Measurements from ENCODE around the gene MAP4K2. TPM values are rescaled to one million over a fixed set of nuclear protein-coding genes. Genes with fewer than 3 reads are reported as not detected.
"Not testable (repeated sequence)": the region's sequence is repeated elsewhere in the genome, so short reads cannot be mapped to it uniquely, and the experiment has no call there.

The MAP4K2 gene
- total and polyA plus RNA-seq, 2 donors: 23.9 to 37.6 TPM

GRCh38 chr11:64826062-64826461 lies 23.0 kb upstream of the MAP4K2 start:
- DNase-seq (ENCODE audit: low read depth in 6 of 9, low spot score in 9 of 9): no peak
- H3K4me1 ChIP-seq (ENCODE audit: control insufficient read depth in 2 of 2, insufficient read depth in 2 of 2, low read length in 2 of 2): no peaks in the 10 kb centered on the region
- H3K9me3 ChIP-seq (ENCODE audit: control insufficient read depth in 2 of 2, insufficient read depth in 1 of 2, low read length in 1 of 2): no peaks in the 10 kb centered on the region
- H3K27ac ChIP-seq (ENCODE audit: low read depth in 1 of 2, low read length in 1 of 2): no peak overlapping the region
- WGBS: 97% methylated on average over 7 of the region's 7 CpGs
- no peaks in the 10 kb centered on the region for H3K27me3 ChIP-seq (ENCODE audit: control insufficient read depth in 2 of 2, insufficient read depth in 1 of 2, low read length in 1 of 2)
- H3K4me3 ChIP-seq (ENCODE audit: low read length in 2 of 2): no peak overlapping the region
- no peaks in the 10 kb centered on the region for H3K36me3 ChIP-seq (ENCODE audit: control insufficient read depth in 2 of 2, insufficient read depth in 2 of 2, low read length in 1 of 2)

GRCh38 chr11:64823568-64824119 lies 20.6 kb upstream of the MAP4K2 start:
- 95% methylated on average over 11 of the region's 11 CpGs for WGBS
- H3K27me3 ChIP-seq (ENCODE audit: control insufficient read depth in 2 of 2, insufficient read depth in 1 of 2, low read length in 1 of 2): no peaks in the 10 kb centered on the region
- H3K27ac ChIP-seq (ENCODE audit: low read depth in 1 of 2, low read length in 1 of 2): no peak overlapping the region
- no peaks in the 10 kb centered on the region for H3K4me1 ChIP-seq (ENCODE audit: control insufficient read depth in 2 of 2, insufficient read depth in 2 of 2, low read length in 2 of 2)
- no peaks in the 10 kb centered on the region for H3K36me3 ChIP-seq (ENCODE audit: control insufficient read depth in 2 of 2, insufficient read depth in 2 of 2, low read length in 1 of 2)
- no peaks in the 10 kb centered on the region for H3K9me3 ChIP-seq (ENCODE audit: control insufficient read depth in 2 of 2, insufficient read depth in 1 of 2, low read length in 1 of 2)
- H3K4me3 ChIP-seq (ENCODE audit: low read length in 2 of 2): no peak overlapping the region
- no peak for DNase-seq (ENCODE audit: low read depth in 6 of 9, low spot score in 9 of 9)

- Histone ChIP-seq H3K4me1 (ENCODE audit: control insufficient read depth in 2 of 2, insufficient read depth in 2 of 2, low read length in 2 of 2) (no peaks in the 10 kb centered on the region), H3K4me3 (ENCODE audit: low read length in 2 of 2) (no peak overlapping the region), H3K9me3 (ENCODE audit: control insufficient read depth in 2 of 2, insufficient read depth in 1 of 2, low read length in 1 of 2) (no peaks in the 10 kb centered on the region), H3K27me3 (ENCODE audit: control insufficient read depth in 2 of 2, insufficient read depth in 1 of 2, low read length in 1 of 2) (no peaks in the 10 kb centered on the region), H3K36me3 (ENCODE audit: control insufficient read depth in 2 of 2, insufficient read depth in 2 of 2, low read length in 1 of 2) (no peaks in the 10 kb centered on the region), H3K27ac (ENCODE audit: low read depth in 1 of 2, low read length in 1 of 2) (no peak overlapping the region)
- no peak for DNase-seq (ENCODE audit: low read depth in 6 of 9, low spot score in 9 of 9)
- WGBS: 95% methylated on average over 3 of the region's 3 CpGs
Observed at GRCh38 chr11:64817476-64817875, 14.5 kb upstream of the MAP4K2 start.

GRCh38 chr11:64815433-64815832 lies 12.4 kb upstream of the MAP4K2 start:
- H3K36me3 ChIP-seq (ENCODE audit: control insufficient read depth in 2 of 2, insufficient read depth in 2 of 2, low read length in 1 of 2): not testable (repeated sequence)

GRCh38 chr11:64814712-64815187 lies 11.7 kb upstream of the MAP4K2 start:
- Histone ChIP-seq H3K4me3 (ENCODE audit: low read length in 2 of 2) (no peak overlapping the region), H3K36me3 (ENCODE audit: control insufficient read depth in 2 of 2, insufficient read depth in 2 of 2, low read length in 1 of 2) (no peaks in the 10 kb centered on the region), H3K27ac (ENCODE audit: low read depth in 1 of 2, low read length in 1 of 2) (no peak overlapping the region), H3K27me3 (ENCODE audit: control insufficient read depth in 2 of 2, insufficient read depth in 1 of 2, low read length in 1 of 2) (no peaks in the 10 kb centered on the region), H3K4me1 (ENCODE audit: control insufficient read depth in 2 of 2, insufficient read depth in 2 of 2, low read length in 2 of 2) (peaks cover 0 to 9% of the 10 kb centered on the region in 2 donors), H3K9me3 (ENCODE audit: control insufficient read depth in 2 of 2, insufficient read depth in 1 of 2, low read length in 1 of 2) (peaks cover 0 to 2% of the 10 kb centered on the region in 2 donors)
- DNase-seq (ENCODE audit: low read depth in 6 of 9, low spot score in 9 of 9): no peak
- 90% methylated on average over 7 of the region's 7 CpGs for WGBS

More at GRCh38 chr11:64815433-64815832, 12.4 kb upstream of the MAP4K2 start:
- not testable (repeated sequence) for H3K27ac ChIP-seq (ENCODE audit: low read depth in 1 of 2, low read length in 1 of 2); H3K4me3 ChIP-seq (ENCODE audit: low read length in 2 of 2); H3K27me3 ChIP-seq (ENCODE audit: control insufficient read depth in 2 of 2, insufficient read depth in 1 of 2, low read length in 1 of 2); DNase-seq (ENCODE audit: low read depth in 6 of 9, low spot score in 9 of 9); H3K9me3 ChIP-seq (ENCODE audit: control insufficient read depth in 2 of 2, insufficient read depth in 1 of 2, low read length in 1 of 2); H3K4me1 ChIP-seq (ENCODE audit: control insufficient read depth in 2 of 2, insufficient read depth in 2 of 2, low read length in 2 of 2)
- WGBS: 87% methylated on average over 5 of the region's 5 CpGs

GRCh38 chr11:64813826-64814225 lies 10.8 kb upstream of the MAP4K2 start:
- Histone ChIP-seq H3K4me1 (ENCODE audit: control insufficient read depth in 2 of 2, insufficient read depth in 2 of 2, low read length in 2 of 2) (peaks cover 6 to 18% of the 10 kb centered on the region in 2 donors), H3K9me3 (ENCODE audit: control insufficient read depth in 2 of 2, insufficient read depth in 1 of 2, low read length in 1 of 2) (peaks cover 0 to 2% of the 10 kb centered on the region in 2 donors), H3K27me3 (ENCODE audit: control insufficient read depth in 2 of 2, insufficient read depth in 1 of 2, low read length in 1 of 2) (no peaks in the 10 kb centered on the region), H3K4me3 (ENCODE audit: low read length in 2 of 2) (no peak overlapping the region), H3K36me3 (ENCODE audit: control insufficient read depth in 2 of 2, insufficient read depth in 2 of 2, low read length in 1 of 2) (no peaks in the 10 kb centered on the region), H3K27ac (ENCODE audit: low read depth in 1 of 2, low read length in 1 of 2) (no peak overlapping the region)
- 98% methylated on average over 5 of the region's 5 CpGs for WGBS
- no peak for DNase-seq (ENCODE audit: low read depth in 6 of 9, low spot score in 9 of 9)

GRCh38 chr11:64810891-64811272 lies 7.9 kb upstream of the MAP4K2 start:
- DNase-seq (ENCODE audit: low read depth in 6 of 9, low spot score in 9 of 9): peak in 6 of 9 donors; percentile 58 to 90 (median 74)
- WGBS: 52% methylated on average over 17 of the region's 17 CpGs
- H3K4me3 ChIP-seq (ENCODE audit: low read length in 2 of 2): peak overlapping the region; percentile 75 to 92

GRCh38 chr11:64810271-64810890 lies 7.4 kb upstream of the MAP4K2 start, which contains the start of gene MEN1:
MEN1 (minus strand) TSS chr11:64810551; CDS start chr11:64810109, 442 bp downstream.
- peak within 1 kb of the TSS; percentile 75 to 92 for H3K4me3 ChIP-seq (ENCODE audit: low read length in 2 of 2)
- H3K9me3 ChIP-seq (ENCODE audit: control insufficient read depth in 2 of 2, insufficient read depth in 1 of 2, low read length in 1 of 2): peaks cover 0 to 2% of the 10 kb centered on the region in 2 donors
- WGBS: under 1% methylated on average over 46 of the region's 46 CpGs
- H3K27me3 ChIP-seq (ENCODE audit: control insufficient read depth in 2 of 2, insufficient read depth in 1 of 2, low read length in 1 of 2): no peaks in the 10 kb centered on the region
- peaks cover 6 to 18% of the 10 kb centered on the region in 2 donors for H3K4me1 ChIP-seq (ENCODE audit: control insufficient read depth in 2 of 2, insufficient read depth in 2 of 2, low read length in 2 of 2)
- DNase-seq (ENCODE audit: low read depth in 6 of 9, low spot score in 9 of 9): peak; percentile 62 to 93 (median 80)
- H3K27ac ChIP-seq (ENCODE audit: low read depth in 1 of 2, low read length in 1 of 2): peak within 1 kb of the TSS; percentile 89 to 98
- H3K36me3 ChIP-seq (ENCODE audit: control insufficient read depth in 2 of 2, insufficient read depth in 2 of 2, low read length in 1 of 2): peaks cover 24 to 25% of the 10 kb centered on the region in 2 donors

More at GRCh38 chr11:64810891-64811272, 7.9 kb upstream of the MAP4K2 start:
- Histone ChIP-seq H3K27ac (ENCODE audit: low read depth in 1 of 2, low read length in 1 of 2) (peak overlapping the region; percentile 89 to 98), H3K9me3 (ENCODE audit: control insufficient read depth in 2 of 2, insufficient read depth in 1 of 2, low read length in 1 of 2) (peaks cover 0 to 2% of the 10 kb centered on the region in 2 donors), H3K4me1 (ENCODE audit: control insufficient read depth in 2 of 2, insufficient read depth in 2 of 2, low read length in 2 of 2) (peaks cover 6 to 18% of the 10 kb centered on the region in 2 donors), H3K36me3 (ENCODE audit: control insufficient read depth in 2 of 2, insufficient read depth in 2 of 2, low read length in 1 of 2) (peaks cover 19 to 20% of the 10 kb centered on the region in 2 donors), H3K27me3 (ENCODE audit: control insufficient read depth in 2 of 2, insufficient read depth in 1 of 2, low read length in 1 of 2) (no peaks in the 10 kb centered on the region)

GRCh38 chr11:64809781-64810241 lies 6.8 kb upstream of the MAP4K2 start:
- Histone ChIP-seq H3K9me3 (ENCODE audit: control insufficient read depth in 2 of 2, insufficient read depth in 1 of 2, low read length in 1 of 2) (peaks cover 0 to 2% of the 10 kb centered on the region in 2 donors), H3K27me3 (ENCODE audit: control insufficient read depth in 2 of 2, insufficient read depth in 1 of 2, low read length in 1 of 2) (no peaks in the 10 kb centered on the region), H3K36me3 (ENCODE audit: control insufficient read depth in 2 of 2, insufficient read depth in 2 of 2, low read length in 1 of 2) (peaks cover 30% of the 10 kb centered on the region in 2 donors), H3K4me1 (ENCODE audit: control insufficient read depth in 2 of 2, insufficient read depth in 2 of 2, low read length in 2 of 2) (peaks cover 6 to 18% of the 10 kb centered on the region in 2 donors), H3K4me3 (ENCODE audit: low read length in 2 of 2) (peak overlapping the region; percentile 75 to 92), H3K27ac (ENCODE audit: low read depth in 1 of 2, low read length in 1 of 2) (peak overlapping the region; percentile 89 to 98)
- no peak for DNase-seq (ENCODE audit: low read depth in 6 of 9, low spot score in 9 of 9)
- WGBS: 9% methylated on average over 44 of the region's 44 CpGs
